GM12872 (cell line): ENCODE measurements around the gene TEX30.

ENCODE experiments used
- CTCF ChIP-seq: IDR thresholded peaks from 3 replicates; pipeline ENCODE4 v1.5.1; 2011; ENCODE audit warnings: low read depth, mild to moderate bottlenecking, low read length, moderate library complexity; ENCODE audit not compliant: insufficient read depth

The TEX30 gene

DNA sequence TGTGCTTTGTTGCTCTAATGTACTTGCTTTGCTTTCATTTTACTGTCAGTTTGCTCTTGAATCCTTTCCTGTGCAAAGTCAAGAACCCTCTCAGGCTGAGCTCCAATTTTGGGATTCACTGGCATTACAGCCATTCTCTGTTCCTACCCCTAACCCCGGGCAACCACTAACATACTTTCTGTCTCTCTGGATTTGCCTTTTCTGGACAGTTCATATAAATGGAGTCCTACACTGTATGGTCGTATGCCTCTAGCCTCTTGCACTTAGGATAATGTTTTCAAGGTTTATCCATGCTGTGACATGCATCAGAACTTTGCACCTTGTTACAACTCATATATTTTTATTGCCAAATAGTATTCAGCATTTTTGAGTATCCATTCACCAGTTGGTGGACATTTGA lies 2.7 kb upstream of the TEX30 start:
- TF ChIP-seq CTCF = no peak

DNA sequence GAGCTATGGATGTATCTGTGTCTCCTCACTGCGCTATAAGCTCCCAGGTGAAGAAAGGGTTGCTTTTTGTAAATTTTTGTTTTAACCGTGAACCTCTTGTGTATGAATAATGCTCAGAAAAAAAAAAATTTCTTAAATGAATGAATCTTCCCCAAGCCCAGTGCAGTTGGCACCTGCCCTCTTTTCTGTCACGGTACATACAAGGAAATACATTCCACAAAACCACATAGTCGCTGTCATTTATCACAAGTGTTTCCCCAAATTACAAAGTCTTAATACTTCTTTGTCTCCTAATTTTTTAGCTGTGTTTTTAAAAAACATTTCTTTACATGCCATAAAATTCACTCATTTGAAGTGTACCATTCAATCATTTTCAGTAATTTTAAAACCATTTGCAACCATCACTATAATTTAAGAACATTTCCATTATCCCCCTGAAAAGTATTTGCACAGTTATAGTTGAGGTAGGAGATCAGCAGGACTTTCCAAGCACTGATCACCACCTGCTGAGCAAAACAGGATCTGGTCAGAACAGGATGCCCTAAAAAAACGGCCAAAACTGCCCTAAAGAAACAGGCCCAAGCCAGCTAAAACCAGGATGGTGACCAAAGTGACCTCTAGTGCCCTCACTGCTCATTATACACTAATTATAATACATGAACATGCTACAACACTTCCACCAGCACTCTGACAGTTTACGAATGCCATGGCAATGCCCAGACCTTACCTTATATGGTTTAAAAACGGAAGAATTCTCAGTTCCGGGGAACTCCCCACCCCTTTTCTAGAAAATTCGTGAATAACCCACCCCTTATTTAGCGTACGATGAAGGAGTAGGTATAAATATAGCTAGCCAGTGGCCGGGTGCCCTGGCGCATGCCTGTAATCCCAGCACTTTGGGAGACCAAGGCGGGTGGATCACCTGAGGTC lies 1.3 kb upstream of the TEX30 start:
- TF ChIP-seq CTCF = no peak

GRCh38 chr13:102774214-102774568 lies 605 bp upstream of the TEX30 start:
- TF ChIP-seq CTCF = no peak

DNA sequence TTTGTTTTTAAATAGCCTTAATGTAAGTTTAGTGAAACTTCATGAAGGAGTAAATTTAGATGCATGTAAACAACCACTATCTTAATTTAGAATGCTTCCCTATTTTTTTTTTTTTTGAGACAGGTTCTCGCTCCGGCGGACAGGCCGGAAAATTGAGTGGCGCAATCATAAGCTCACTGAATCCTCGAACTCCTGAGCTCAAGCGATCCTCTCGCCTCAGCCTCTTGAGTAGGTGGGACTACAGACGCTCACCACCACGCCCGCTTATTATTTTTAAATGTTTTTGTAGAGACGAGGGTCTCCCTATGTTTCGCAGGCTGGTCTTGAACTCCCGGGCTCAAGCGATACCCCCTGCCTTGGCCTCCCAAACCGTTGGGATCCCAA lies 1.6 kb downstream of the TEX30 start:
- TF ChIP-seq CTCF = no peak

GRCh38 chr13:102771298-102772041 lies 2.1 kb downstream of the TEX30 start:
- TF ChIP-seq CTCF = no peak

GRCh38 chr13:102770435-102770834 lies 3.2 kb downstream of the TEX30 start:
- TF ChIP-seq CTCF = no peak

DNA sequence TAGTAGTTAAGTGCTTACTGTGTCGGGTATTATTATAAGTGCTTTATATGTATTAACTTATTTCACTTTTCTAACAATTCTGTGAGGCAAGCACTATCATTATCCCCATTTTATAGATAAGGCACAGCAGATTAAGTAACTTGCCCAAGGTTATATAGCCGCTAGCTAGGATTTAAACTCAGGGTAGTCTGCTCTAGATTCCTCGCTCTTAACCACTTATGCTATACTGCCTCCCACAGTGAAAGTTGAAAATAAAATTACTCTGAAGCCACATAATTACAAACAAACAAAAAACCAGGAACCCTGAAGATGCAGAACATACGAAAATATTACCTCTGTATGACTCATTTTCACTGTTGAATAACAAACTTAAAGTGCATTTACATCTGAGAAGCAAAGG lies 3.9 kb downstream of the TEX30 start:
- no peak for TF ChIP-seq CTCF
